DOHH2 (cell line): ENCODE measurements around the gene SYNJ2.

Experiments used
- H3F3A ChIP-seq: fragments of 200-600 bp; sonication (generic), shearing (Covaris generic); 2 replicates; pipeline ENCODE4 v1.6.0; 2016; ENCODE audit warnings: antibody characterized with exemption, mild to moderate bottlenecking; ENCODE audit not compliant: control insufficient read depth, insufficient read depth
- H3K27ac ChIP-seq: fragments of 200-600 bp; sonication (generic); 2 replicates; pipeline ENCODE4 v1.5.1; 2014; ENCODE audit warnings: low read depth, mild to moderate bottlenecking, low read length, moderate library complexity
- H3K27me3 ChIP-seq: fragments of 200-600 bp; sonication (generic); 2 replicates; pipeline ENCODE4 v1.6.1; 2014; ENCODE audit warnings: mild to moderate bottlenecking, low read length, mixed read lengths; ENCODE audit not compliant: control insufficient read depth
- H3K36me3 ChIP-seq: fragments of 200-600 bp; sonication (generic); 2 replicates; pipeline ENCODE4 v1.6.1; 2014; ENCODE audit warnings: mild to moderate bottlenecking, low read length, moderate library complexity, mixed read lengths; ENCODE audit not compliant: control insufficient read depth
- H3K4me1 ChIP-seq: fragments of 200-600 bp; sonication (generic); 2 replicates; pipeline ENCODE4 v1.6.1; 2014; ENCODE audit warnings: mild to moderate bottlenecking, low read length, mixed read lengths; ENCODE audit not compliant: control insufficient read depth
- H3K4me2 ChIP-seq: fragments of 200-600 bp; sonication (generic); 2 replicates; pipeline ENCODE4 v1.6.0; 2014; ENCODE audit warnings: mild to moderate bottlenecking, low read length, moderate library complexity
- H3K4me3 ChIP-seq: fragments of 200-600 bp; sonication (generic); 2 replicates; pipeline ENCODE4 v1.5.1; 2014; ENCODE audit warnings: mild to moderate bottlenecking, low read length, mixed read lengths
- H3K79me2 ChIP-seq: fragments of 200-600 bp; sonication (generic); 2 replicates; pipeline ENCODE4 v1.6.1; 2014; ENCODE audit warnings: mild to moderate bottlenecking, low read length, mixed read lengths; ENCODE audit not compliant: control insufficient read depth
- H3K9me2 ChIP-seq: fragments of 200-600 bp; sonication (generic); replicated peaks from 2 replicates; pipeline ENCODE4 v1.6.1; 2014; ENCODE audit warnings: mild to moderate bottlenecking, low read length, mixed read lengths; ENCODE audit not compliant: control insufficient read depth
- H3K9me3 ChIP-seq: fragments of 200-600 bp; sonication (generic); 2 replicates; pipeline ENCODE4 v1.6.1; 2014; ENCODE audit warnings: antibody characterized with exemption, low read length, mixed read lengths; ENCODE audit not compliant: control insufficient read depth, insufficient read depth
- H4K20me1 ChIP-seq: fragments of 200-600 bp; sonication (generic); 2 replicates; pipeline ENCODE4 v1.6.0; 2014; ENCODE audit warnings: low read depth, mild to moderate bottlenecking, antibody characterized with exemption, low read length, moderate library complexity; ENCODE audit not compliant: control insufficient read depth, insufficient read depth
- CTCF ChIP-seq: fragments of 200-600 bp; sonication (generic); IDR thresholded peaks from one replicate; pipeline ENCODE4 v1.5.1; 2014; ENCODE audit warnings: antibody characterized with exemption, mild to moderate bottlenecking, low read depth, low read length; ENCODE audit not compliant: poor library complexity, severe bottlenecking
- EZH2phosphoT487 ChIP-seq: fragments of 200-600 bp; sonication (generic); IDR thresholded peaks from 2 replicates; pipeline ENCODE4 v1.6.1; 2017; ENCODE audit warnings: borderline replicate concordance, mild to moderate bottlenecking, antibody characterized with exemption, low read length, moderate library complexity, mixed read lengths

The SYNJ2 gene

GRCh38 chr6:157976345-157977175, 5.1 kb upstream of the SYNJ2 start:
- Histone ChIP-seq H3K9me3 (no peaks in the 10 kb centered on the region), H3K4me1 (no peaks in the 10 kb centered on the region), H3K9me2 (no peaks in the 10 kb centered on the region), H3K4me2 (no peak overlapping the region), H3K36me3 (no peaks in the 10 kb centered on the region), H3F3A (no peaks in the 10 kb centered on the region), H3K4me3 (no peak overlapping the region), H3K27me3 (peaks cover 24% of the 10 kb centered on the region), H3K79me2 (no peaks in the 10 kb centered on the region), H3K27ac (no peak overlapping the region), H4K20me1 (no peaks in the 10 kb centered on the region)
- no peak for TF ChIP-seq EZH2phosphoT487
- TF ChIP-seq CTCF = no peak

GRCh38 chr6:157977176-157977804, 4.4 kb upstream of the SYNJ2 start:
- no peaks in the 10 kb centered on the region for H3K79me2 ChIP-seq

GRCh38 chr6:157978021-157978783, 3.5 kb upstream of the SYNJ2 start:
- H4K20me1 ChIP-seq = no peaks in the 10 kb centered on the region
- no peak overlapping the region for H3K27ac ChIP-seq
- H3K4me3 ChIP-seq = no peak overlapping the region
- H3K36me3 ChIP-seq = no peaks in the 10 kb centered on the region
- TF ChIP-seq EZH2phosphoT487 = no peak
- no peak for TF ChIP-seq CTCF
- H3F3A ChIP-seq = 0 out of 2 replicates have a peak, but pooled peaks cover under 1% of the 10 kb centered on the region
- peaks cover 38% of the 10 kb centered on the region for H3K27me3 ChIP-seq
- 0 out of 2 replicates have a peak, but pooled peaks cover 3% of the 10 kb centered on the region for H3K4me1 ChIP-seq
- H3K79me2 ChIP-seq = no peaks in the 10 kb centered on the region
- H3K9me3 ChIP-seq = no peaks in the 10 kb centered on the region
- H3K9me2 ChIP-seq = no peaks in the 10 kb centered on the region
- no peak overlapping the region for H3K4me2 ChIP-seq

More at GRCh38 chr6:157977176-157977804, 4.4 kb upstream of the SYNJ2 start:
- Histone ChIP-seq H3K4me2 (no peak overlapping the region), H3F3A (no peaks in the 10 kb centered on the region), H3K36me3 (no peaks in the 10 kb centered on the region), H4K20me1 (no peaks in the 10 kb centered on the region), H3K27ac (no peak overlapping the region), H3K4me3 (no peak overlapping the region), H3K9me2 (no peaks in the 10 kb centered on the region), H3K27me3 (peaks cover 29% of the 10 kb centered on the region), H3K4me1 (0 out of 2 replicates have a peak, but pooled peaks cover 3% of the 10 kb centered on the region), H3K9me3 (no peaks in the 10 kb centered on the region)
- TF ChIP-seq CTCF (no peak), EZH2phosphoT487 (no peak)
